GM12875 (cell line): ENCODE data around the gene OSBPL8.
A peak's percentile ranks its signal among the peaks of the same experiment; 100 is the strongest.

Experiments
- H3K4me3 ChIP-seq: one replicate; pipeline ENCODE4 v1.5.1; 2011; ENCODE audit warnings: low read depth, low read length, control low read depth
- TF ChIP-seq, protein P1 (sequence below): IDR thresholded peaks from 2 replicates; pipeline ENCODE4 v1.5.1; 2011; ENCODE audit warnings: low read depth, mild to moderate bottlenecking, control low read depth, inconsistent platforms, low read length, moderate library complexity, borderline replicate concordance; ENCODE audit not compliant: insufficient read depth

Gene OSBPL8

DNA sequence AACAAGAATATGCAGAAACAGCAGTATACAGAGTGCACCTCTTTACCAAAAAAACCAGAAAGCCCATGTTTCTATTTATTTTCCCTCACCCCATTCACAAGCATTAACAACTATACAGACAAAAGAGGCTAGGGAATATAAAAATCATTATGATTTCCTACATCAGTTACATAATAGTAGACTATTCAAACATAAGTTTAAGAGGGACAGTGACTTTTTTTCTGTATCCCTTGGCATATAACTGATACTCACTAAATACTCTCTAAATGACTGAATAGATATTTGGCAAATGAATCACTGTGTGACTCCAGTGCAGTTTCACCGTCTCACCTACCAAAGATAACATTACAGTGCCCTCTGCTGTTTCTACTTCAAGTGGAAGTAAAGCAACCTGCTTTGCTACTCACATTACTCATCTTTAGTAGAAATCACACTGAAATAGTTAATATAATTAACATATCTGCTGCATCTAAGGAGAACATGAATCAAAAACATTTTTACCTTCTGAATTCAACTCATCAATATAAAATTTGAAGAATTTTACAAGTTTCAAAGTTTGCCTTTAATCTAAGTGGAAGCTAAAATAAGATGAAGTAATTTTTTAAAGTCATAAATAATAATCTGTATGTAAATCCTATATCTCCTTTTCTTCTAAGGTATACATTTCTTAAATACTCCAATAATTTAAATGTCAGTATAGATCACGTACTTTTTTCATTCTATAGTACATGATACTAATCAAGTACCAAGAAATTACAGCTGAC is 103.8 kb downstream of the OSBPL8 start:
- TF ChIP-seq, protein P1, sequence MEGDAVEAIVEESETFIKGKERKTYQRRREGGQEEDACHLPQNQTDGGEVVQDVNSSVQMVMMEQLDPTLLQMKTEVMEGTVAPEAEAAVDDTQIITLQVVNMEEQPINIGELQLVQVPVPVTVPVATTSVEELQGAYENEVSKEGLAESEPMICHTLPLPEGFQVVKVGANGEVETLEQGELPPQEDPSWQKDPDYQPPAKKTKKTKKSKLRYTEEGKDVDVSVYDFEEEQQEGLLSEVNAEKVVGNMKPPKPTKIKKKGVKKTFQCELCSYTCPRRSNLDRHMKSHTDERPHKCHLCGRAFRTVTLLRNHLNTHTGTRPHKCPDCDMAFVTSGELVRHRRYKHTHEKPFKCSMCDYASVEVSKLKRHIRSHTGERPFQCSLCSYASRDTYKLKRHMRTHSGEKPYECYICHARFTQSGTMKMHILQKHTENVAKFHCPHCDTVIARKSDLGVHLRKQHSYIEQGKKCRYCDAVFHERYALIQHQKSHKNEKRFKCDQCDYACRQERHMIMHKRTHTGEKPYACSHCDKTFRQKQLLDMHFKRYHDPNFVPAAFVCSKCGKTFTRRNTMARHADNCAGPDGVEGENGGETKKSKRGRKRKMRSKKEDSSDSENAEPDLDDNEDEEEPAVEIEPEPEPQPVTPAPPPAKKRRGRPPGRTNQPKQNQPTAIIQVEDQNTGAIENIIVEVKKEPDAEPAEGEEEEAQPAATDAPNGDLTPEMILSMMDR = peak; percentile 42; the same call in 1 of the 2 replicates
- no peak overlapping the region for H3K4me3 ChIP-seq

DNA sequence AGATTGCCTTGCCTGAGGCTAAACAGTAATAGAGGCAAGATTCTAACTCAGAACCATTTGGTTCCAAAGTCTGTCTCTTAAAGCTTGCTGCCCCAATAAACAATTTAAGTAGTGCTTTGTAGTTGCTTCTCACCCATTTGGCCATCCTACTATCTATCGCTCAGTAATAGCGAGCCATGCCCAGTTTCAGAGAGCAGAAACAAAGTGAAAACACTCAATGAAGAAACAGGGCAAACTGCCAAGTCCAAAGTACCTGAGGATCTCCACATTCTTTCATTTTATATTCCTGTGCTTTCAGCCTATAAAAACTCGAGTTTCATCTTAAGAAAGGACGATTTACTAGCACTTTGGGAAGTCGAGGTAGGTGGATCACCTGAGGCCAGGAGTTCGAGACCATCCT is 108.0 kb downstream of the OSBPL8 start:
- H3K4me3 ChIP-seq = no peak overlapping the region
- TF ChIP-seq, protein P1 = no peak

DNA sequence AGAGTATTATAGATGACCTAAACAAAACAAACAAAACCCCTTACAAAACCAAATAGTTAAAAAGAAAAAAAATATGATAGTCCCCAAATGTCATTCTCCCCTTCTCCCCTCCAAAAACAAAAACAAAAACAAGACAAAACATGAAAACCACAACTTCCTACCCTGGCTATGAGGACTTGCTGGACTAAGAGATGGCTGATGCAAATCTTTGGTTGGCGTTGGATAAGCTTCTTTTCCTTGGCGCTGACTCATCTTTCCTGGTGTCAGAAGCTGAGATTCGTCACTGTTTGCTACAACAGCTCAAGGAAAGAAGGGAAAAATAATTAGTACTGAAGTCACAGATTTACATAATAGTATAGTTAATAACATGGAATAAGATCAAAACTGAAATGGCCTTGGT is 108.9 kb downstream of the OSBPL8 start:
- H3K4me3 ChIP-seq = no peak overlapping the region
- TF ChIP-seq, protein P1 = no peak

DNA sequence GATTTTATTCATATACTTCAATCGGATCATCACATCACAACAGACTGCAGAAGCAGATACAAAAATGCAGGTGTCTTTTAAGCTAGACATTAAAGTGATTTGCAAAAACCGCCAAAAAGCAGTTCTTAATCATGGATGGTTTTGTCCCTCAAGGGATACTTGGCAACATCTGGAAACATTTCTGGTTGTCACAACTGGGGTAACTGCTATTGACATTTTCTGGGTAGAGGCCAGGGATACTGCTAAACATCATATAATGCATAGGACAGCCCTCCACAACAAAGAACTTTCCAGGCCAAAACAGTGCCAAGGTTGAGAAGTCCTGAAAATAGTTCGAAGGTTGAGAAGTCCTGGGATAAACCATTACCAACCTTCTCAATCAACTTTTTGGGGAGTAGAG is 109.6 kb downstream of the OSBPL8 start:
- no peak overlapping the region for H3K4me3 ChIP-seq
- TF ChIP-seq, protein P1 = no peak

DNA sequence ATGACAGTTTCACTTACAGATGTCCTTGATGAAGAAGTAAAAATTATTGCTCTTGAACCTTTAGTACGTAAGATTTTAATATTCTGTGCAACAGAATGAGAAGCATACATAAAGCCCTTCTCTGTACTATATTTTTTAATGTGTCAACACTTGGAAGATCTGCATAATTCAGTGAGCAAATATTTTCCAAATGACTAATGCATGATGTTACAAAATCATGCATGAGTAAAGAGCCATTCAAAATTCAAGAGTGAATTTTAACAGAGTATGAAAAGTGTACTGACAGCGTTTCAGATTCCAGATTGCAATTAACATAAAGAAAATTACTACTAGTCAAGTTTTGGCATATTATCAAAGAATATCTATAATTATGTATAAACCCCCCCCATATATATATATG is 110.0 kb downstream of the OSBPL8 start:
- TF ChIP-seq, protein P1 = no peak
- no peak overlapping the region for H3K4me3 ChIP-seq

DNA sequence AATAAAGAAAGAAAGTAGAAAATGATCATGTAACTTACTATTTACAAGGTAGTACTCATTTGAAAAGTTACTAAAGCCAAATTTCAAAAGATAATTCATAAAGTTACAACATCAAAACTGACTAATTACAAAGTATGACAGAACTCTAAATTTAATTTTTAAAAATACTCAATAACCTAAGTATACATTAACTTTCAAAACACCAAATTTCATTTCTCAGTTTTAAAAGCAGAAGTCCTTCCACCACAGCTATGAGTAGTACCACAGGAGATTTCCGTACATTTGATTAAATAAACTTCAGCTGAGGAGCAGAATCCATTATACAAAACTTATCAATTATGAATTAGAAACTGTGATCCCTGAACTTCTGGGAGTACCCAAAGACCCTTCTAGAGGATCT is 110.6 kb downstream of the OSBPL8 start:
- no peak overlapping the region for H3K4me3 ChIP-seq
- TF ChIP-seq, protein P1 = no peak

DNA sequence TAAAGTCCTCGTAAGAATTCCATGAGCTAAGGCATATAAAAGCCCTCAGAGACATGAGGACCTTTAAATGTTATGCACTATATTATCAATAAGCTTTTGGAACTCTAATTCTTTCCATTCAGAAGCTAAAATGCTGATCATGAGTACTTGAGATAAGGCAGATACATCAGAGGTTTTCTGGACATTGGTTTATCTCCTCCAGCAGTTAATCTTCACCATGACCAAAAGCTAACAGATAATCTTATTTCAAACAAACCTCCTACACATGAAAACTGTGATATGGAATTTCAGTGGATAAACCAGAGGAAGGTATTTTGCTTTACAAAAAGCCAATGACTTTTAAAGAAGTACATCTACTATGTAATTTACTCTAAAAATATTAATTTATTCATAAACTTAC is 113.5 kb downstream of the OSBPL8 start:
- no peak overlapping the region for H3K4me3 ChIP-seq
- TF ChIP-seq, protein P1 = no peak
